Liver (tissue), 9 donors: Measurements from ENCODE around the gene NOP14. TPM values are rescaled to one million over a fixed set of nuclear protein-coding genes. Genes with fewer than 3 reads are reported as not detected.

Source experiments
- DNase-seq: peaks from one replicate; pipeline ENCODE4 v3.0.0-alpha.2; 2017; ENCODE audit warnings: low spot score
- H3K27ac ChIP-seq, 2 donors: one replicate each; pipeline ENCODE4 v1.7.0; 2013; ENCODE audit warnings: inconsistent platforms in 2 of 2, low read length in 2 of 2, control low read depth in 1 of 2, low read depth in 1 of 2, mild to moderate bottlenecking in 1 of 2
- H3K27me3 ChIP-seq, 4 donors: one replicate each; pipeline versions ENCODE4 v1.6.1 to v1.7.0; 2013; ENCODE audit warnings: low read length in 3 of 4, inconsistent platforms in 1 of 4, mild to moderate bottlenecking in 1 of 4, moderate library complexity in 1 of 4; ENCODE audit not compliant: control insufficient read depth in 4 of 4, insufficient read depth in 4 of 4
- H3K36me3 ChIP-seq, 4 donors: one replicate each; pipeline versions ENCODE4 v1.6.1 to v1.7.0; 2013; ENCODE audit warnings: low read length in 3 of 4, mild to moderate bottlenecking in 3 of 4, low read depth in 1 of 4, moderate library complexity in 1 of 4; ENCODE audit not compliant: control insufficient read depth in 4 of 4, insufficient read depth in 3 of 4
- H3K4me1 ChIP-seq, 4 donors: one replicate each; pipeline versions ENCODE4 v1.6.1 to v1.7.0; 2013; ENCODE audit warnings: low read length in 3 of 4, mild to moderate bottlenecking in 3 of 4, moderate library complexity in 1 of 4; ENCODE audit not compliant: control insufficient read depth in 4 of 4, insufficient read depth in 4 of 4
- H3K4me3 ChIP-seq, 3 donors: one replicate each; pipeline versions ENCODE4 v1.6.1 to v1.7.0; 2013; ENCODE audit warnings: low read length in 3 of 3, control low read depth in 1 of 3, low read depth in 1 of 3, mild to moderate bottlenecking in 1 of 3
- H3K9ac ChIP-seq, 2 donors: one replicate each; pipeline ENCODE4 v1.7.0; 2013; ENCODE audit warnings: low read length in 2 of 2, mild to moderate bottlenecking in 2 of 2, moderate library complexity in 2 of 2, control low read depth in 1 of 2, low read depth in 1 of 2
- H3K9me3 ChIP-seq, 4 donors: one replicate each; pipeline versions ENCODE4 v1.6.1 to v1.7.0; 2013; ENCODE audit warnings: low read length in 3 of 4; ENCODE audit not compliant: control insufficient read depth in 4 of 4
- ATF3 ChIP-seq: IDR thresholded peaks from 2 replicates; pipeline ENCODE4 v1.6.1; 2016; ENCODE audit warnings: antibody characterized with exemption
- CTCF ChIP-seq: fragments of 150-350 bp; IDR thresholded peaks from 2 replicates; pipeline ENCODE4 v1.5.1; 2017; ENCODE audit warnings: improper control_type of control experiment, low read depth, low read length; ENCODE audit not compliant: missing input control
- EGR1 ChIP-seq, 2 donors: IDR thresholded peaks; 2 replicates each; pipeline ENCODE4 v1.6.1; 2016 to 2018; ENCODE audit warnings: antibody characterized with exemption in 2 of 2, low read depth in 2 of 2
- FOXA1 ChIP-seq: IDR thresholded peaks from 2 replicates; pipeline ENCODE4 v1.6.1; 2016; ENCODE audit warnings: antibody characterized with exemption
- FOXA2 ChIP-seq: IDR thresholded peaks from 2 replicates; pipeline ENCODE4 v1.6.1; 2016; ENCODE audit warnings: antibody characterized with exemption
- GABPA ChIP-seq, 2 donors: IDR thresholded peaks in 1 of 2; conservative IDR thresholded peaks in 1 of 2; 2 replicates each; pipeline ENCODE4 v1.6.1; 2016; ENCODE audit warnings: antibody characterized with exemption in 2 of 2, mild to moderate bottlenecking in 1 of 2, moderate library complexity in 1 of 2
- HNF4A ChIP-seq, 2 donors: conservative IDR thresholded peaks; 2 replicates each; pipeline ENCODE4 v1.6.1; 2016; ENCODE audit warnings: antibody characterized with exemption in 2 of 2, mild to moderate bottlenecking in 2 of 2
- HNF4G ChIP-seq: IDR thresholded peaks from 2 replicates; pipeline ENCODE4 v1.6.1; 2016; ENCODE audit warnings: antibody characterized with exemption
- JUND ChIP-seq, 2 donors: IDR thresholded peaks; 2 replicates each; pipeline ENCODE4 v1.6.1; 2016; ENCODE audit warnings: antibody characterized with exemption in 2 of 2
- MAX ChIP-seq: IDR thresholded peaks from 2 replicates; pipeline ENCODE4 v1.6.1; 2016; ENCODE audit warnings: antibody characterized with exemption
- NR2F2 ChIP-seq: IDR thresholded peaks from 2 replicates; pipeline ENCODE4 v1.6.1; 2016; ENCODE audit warnings: antibody characterized with exemption
- RAD21 ChIP-seq, 2 donors: IDR thresholded peaks; 2 replicates each; pipeline ENCODE4 v1.6.1; 2016; ENCODE audit warnings: antibody characterized with exemption in 2 of 2, mild to moderate bottlenecking in 2 of 2
- REST ChIP-seq: IDR thresholded peaks from 2 replicates; pipeline ENCODE4 v1.6.1; 2016; ENCODE audit warnings: antibody characterized with exemption, mild to moderate bottlenecking
- RXRA ChIP-seq, 2 donors: IDR thresholded peaks; 2 replicates each; pipeline ENCODE4 v1.6.1; 2017 to 2018; ENCODE audit warnings: antibody characterized with exemption in 2 of 2, mild to moderate bottlenecking in 1 of 2
- SP1 ChIP-seq: IDR thresholded peaks from 2 replicates; pipeline ENCODE4 v1.6.1; 2018; ENCODE audit warnings: antibody characterized with exemption, mild to moderate bottlenecking
- TAF1 ChIP-seq: conservative IDR thresholded peaks from 2 replicates; pipeline ENCODE4 v1.6.1; 2016; ENCODE audit warnings: antibody characterized with exemption, mild to moderate bottlenecking
- YY1 ChIP-seq: IDR thresholded peaks from 2 replicates; pipeline ENCODE4 v1.6.1; 2016; ENCODE audit warnings: antibody characterized with exemption, mild to moderate bottlenecking
- ZBTB33 ChIP-seq: IDR thresholded peaks from 2 replicates; pipeline ENCODE4 v1.6.1; 2016; ENCODE audit warnings: antibody characterized with exemption
- WGBS: extraction: QIAGEN DNeasy Blood & Tissue Kit; methylation state at CpG from one replicate; pipeline ENCODE4 v1.1.7; 2013; 5-methylcytosine and 5-hydroxymethylcytosine counted together
- polyA plus RNA-seq, 2 donors: library from polyadenylated mRNA; stranded (reverse) in 1 of 2; unstranded in 1 of 2; fragments of 200-250 nt in 1 of 2; fragments of >200 nt in 1 of 2; fragmentation: Nextera tagmentation in 1 of 2; extraction: Ambion mirVana in 1 of 2; gene quantifications; one replicate each; pipeline versions ENCODE4 v1.2.1 to v1.2.3, GENCODE V29; 2013 to 2015
- total RNA-seq, 2 donors: library from RNA; depleted of rRNA; stranded (reverse); fragments of >200 nt; gene quantifications; one replicate each; pipeline ENCODE4 v1.2.3, GENCODE V29; 2014
- donor health status: healthy.
- donor health status: healthy.
- donor health status: healthy.
- donor health status: healthy.
- donor health status: healthy.

NOP14 gene
- total and polyA plus RNA-seq, 4 donors = 10.5 to 22.9 (median 14.4) TPM

- no peak for TF ChIP-seq FOXA2
- TF ChIP-seq REST = no peak
- no peak for TF ChIP-seq RAD21 (IDR thresholded peaks at IDR 0.05)
- no peak for TF ChIP-seq HNF4A (conservative IDR thresholded peaks at IDR 0.05)
- TF ChIP-seq FOXA1 = no peak
- TF ChIP-seq ATF3 = no peak
- no peak for TF ChIP-seq MAX
- no peak for TF ChIP-seq EGR1 (IDR thresholded peaks at IDR 0.05; ENCODE audit: low read depth in 2 of 2)
- TF ChIP-seq NR2F2 = no peak
- TF ChIP-seq GABPA (IDR thresholded peaks at IDR 0.05 in 1 of 2, conservative IDR thresholded peaks at IDR 0.05 in 1 of 2) = no peak
- TF ChIP-seq TAF1 = no peak
- no peak for TF ChIP-seq CTCF
- no peak for TF ChIP-seq RXRA (IDR thresholded peaks at IDR 0.05)
- no peak for TF ChIP-seq ZBTB33
- TF ChIP-seq SP1 = no peak
- TF ChIP-seq HNF4G = no peak
Observed at GRCh38 chr4:2893772-2894171, 69.4 kb downstream of the NOP14 start.

GRCh38 chr4:2891294-2891693 lies 71.9 kb downstream of the NOP14 start:
- Histone ChIP-seq H3K4me3 (no peak overlapping the region), H3K4me1 (no peaks in the 10 kb centered on the region), H3K27ac (no peak overlapping the region), H3K9me3 (no peaks in the 10 kb centered on the region), H3K36me3 (peaks cover 10 to 27% (median 18%) of the 10 kb centered on the region in 4 donors), H3K9ac (no peak overlapping the region), H3K27me3 (no peaks in the 10 kb centered on the region)
- DNase-seq = no peak
- WGBS = 65% methylated on average over 5 of the region's 5 CpGs
- no peak for TF ChIP-seq ZBTB33
- no peak for TF ChIP-seq RXRA (IDR thresholded peaks at IDR 0.05)
- TF ChIP-seq FOXA2 = no peak
- TF ChIP-seq JUND (IDR thresholded peaks at IDR 0.05) = no peak
- TF ChIP-seq SP1 = no peak
- TF ChIP-seq MAX = no peak
- TF ChIP-seq HNF4G = no peak
- no peak for TF ChIP-seq YY1
- TF ChIP-seq CTCF = no peak
- no peak for TF ChIP-seq ATF3
- no peak for TF ChIP-seq TAF1
- no peak for TF ChIP-seq FOXA1
- no peak for TF ChIP-seq NR2F2
- TF ChIP-seq GABPA (IDR thresholded peaks at IDR 0.05 in 1 of 2, conservative IDR thresholded peaks at IDR 0.05 in 1 of 2) = no peak
- TF ChIP-seq HNF4A (conservative IDR thresholded peaks at IDR 0.05) = no peak

More at GRCh38 chr4:2893772-2894171, 69.4 kb downstream of the NOP14 start:
- Histone ChIP-seq H3K27ac (no peak overlapping the region), H3K36me3 (peaks cover 10 to 34% (median 28%) of the 10 kb centered on the region in 4 donors), H3K4me3 (no peak overlapping the region), H3K27me3 (no peaks in the 10 kb centered on the region), H3K9me3 (no peaks in the 10 kb centered on the region), H3K9ac (no peak overlapping the region), H3K4me1 (no peaks in the 10 kb centered on the region)
- WGBS = 68% methylated on average over 5 of the region's 5 CpGs
- DNase-seq = no peak
